HG02938 (cell line): ENCODE data around the gene HTR3A.

Source experiments
- ATAC-seq: cut with Tn5 transposase; IDR thresholded peaks from one replicate; pipeline ENCODE4 v1.9.1; 2021; ENCODE audit warnings: mild to moderate bottlenecking, moderate library complexity; ENCODE audit not compliant: unreplicated experiment

HTR3A gene

DNA sequence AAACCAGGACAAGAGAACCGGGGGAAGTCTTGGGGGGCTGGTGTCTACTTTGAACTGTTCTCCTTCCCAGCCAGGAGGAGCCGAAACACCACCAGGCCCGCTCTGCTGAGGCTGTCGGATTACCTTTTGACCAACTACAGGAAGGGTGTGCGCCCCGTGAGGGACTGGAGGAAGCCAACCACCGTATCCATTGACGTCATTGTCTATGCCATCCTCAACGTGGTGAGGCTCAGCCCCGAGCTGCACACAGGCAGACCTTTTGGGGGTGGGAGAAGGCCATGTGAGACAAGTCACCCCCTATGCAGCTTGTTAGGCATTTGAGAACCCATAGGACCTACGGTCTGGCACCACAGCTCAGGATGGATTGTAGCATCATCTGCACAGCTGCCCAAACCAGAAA lies 2.8 kb downstream of the HTR3A start:
- no peak for ATAC-seq

DNA sequence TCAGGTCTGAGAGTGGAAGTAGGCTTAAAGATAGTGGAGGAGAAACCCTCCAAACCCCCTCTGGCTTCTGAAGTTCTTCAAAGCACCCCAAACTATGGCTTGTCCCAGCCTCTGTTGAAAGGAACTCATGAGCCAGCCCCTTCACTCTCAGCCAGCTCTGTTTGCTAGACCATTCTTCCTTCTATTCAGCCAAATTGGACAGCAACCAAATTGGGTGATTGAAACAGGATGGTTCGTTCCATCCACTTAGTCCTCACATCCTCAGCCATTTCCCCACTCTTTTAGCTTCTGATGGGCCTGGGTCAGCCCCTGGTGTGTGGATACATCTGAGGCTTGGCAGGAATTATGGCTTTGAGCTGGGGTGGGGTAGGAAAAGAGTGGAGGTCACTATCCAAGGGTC lies 4.5 kb downstream of the HTR3A start:
- ATAC-seq: no peak

DNA sequence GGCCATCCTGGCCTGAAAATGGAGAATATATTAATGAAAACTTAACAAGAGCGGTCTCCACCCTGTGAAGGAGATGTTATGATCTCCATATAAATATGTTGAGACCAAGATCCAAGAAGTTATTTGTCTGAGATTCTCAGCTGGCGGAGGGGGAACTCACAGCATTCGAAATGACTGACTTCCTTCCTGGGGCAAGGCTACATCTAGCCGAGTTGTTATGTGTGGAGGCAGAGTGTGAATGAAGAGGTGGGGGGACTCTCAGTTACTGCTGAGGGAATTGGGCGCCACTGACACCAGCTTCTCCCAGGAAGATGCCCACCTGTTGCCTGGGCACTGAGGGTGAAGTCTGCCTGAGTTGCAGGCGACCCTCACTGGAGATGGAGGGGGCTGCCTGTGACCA lies 5.9 kb downstream of the HTR3A start:
- no peak for ATAC-seq

DNA sequence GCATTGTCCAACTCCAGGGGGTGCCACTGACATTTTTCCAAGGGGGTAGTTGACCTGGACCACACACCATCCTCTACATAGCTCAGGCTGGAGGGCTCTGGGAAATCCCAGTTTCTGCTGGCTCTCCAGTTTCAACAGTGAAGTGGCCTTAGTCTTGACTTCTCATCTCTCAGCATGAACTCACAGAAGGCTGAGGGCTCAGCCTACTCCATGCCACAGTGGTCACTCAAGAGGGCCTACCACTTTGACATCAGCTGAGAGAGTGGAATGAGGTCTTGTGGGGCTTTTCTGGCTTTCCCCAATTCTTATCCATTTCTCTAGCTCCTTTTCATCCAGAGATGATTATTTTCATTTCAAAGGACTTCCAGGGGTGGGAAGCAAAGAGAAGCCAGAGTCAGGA lies 7.4 kb downstream of the HTR3A start:
- ATAC-seq: no peak

DNA sequence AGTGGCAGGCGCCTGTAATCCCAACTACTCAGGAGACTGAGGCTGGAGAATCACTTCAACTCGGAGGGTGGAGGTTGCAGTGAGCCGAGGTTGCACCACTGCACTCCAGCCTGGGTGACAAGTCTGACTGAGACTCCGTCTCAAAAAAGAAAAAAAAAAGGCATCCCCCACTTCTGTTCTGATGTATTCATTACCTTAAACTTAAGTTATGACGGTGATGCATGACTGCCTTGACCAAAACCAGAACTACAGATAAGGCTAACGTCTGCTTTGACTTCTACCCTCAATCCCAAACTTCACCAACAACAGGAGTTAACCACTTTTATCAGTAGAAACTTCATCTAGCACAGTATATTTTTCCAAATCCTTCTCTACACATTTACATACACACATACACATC lies 9.9 kb downstream of the HTR3A start:
- no peak for ATAC-seq

DNA sequence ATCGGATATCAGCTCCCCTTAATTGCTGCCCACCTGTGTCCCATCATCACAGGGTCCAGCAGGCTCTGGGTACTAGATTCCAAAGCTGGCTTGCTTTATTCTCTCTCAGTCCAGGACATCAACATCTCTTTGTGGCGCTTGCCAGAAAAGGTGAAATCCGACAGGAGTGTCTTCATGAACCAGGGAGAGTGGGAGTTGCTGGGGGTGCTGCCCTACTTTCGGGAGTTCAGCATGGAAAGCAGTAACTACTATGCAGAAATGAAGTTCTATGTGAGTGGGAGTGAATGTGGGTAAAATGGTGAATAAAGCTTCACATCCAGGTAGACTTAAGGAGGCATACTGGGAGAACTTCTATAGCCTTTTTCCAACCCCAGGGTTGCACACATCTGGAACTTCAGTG lies 11.0 kb downstream of the HTR3A start:
- no peak for ATAC-seq

DNA sequence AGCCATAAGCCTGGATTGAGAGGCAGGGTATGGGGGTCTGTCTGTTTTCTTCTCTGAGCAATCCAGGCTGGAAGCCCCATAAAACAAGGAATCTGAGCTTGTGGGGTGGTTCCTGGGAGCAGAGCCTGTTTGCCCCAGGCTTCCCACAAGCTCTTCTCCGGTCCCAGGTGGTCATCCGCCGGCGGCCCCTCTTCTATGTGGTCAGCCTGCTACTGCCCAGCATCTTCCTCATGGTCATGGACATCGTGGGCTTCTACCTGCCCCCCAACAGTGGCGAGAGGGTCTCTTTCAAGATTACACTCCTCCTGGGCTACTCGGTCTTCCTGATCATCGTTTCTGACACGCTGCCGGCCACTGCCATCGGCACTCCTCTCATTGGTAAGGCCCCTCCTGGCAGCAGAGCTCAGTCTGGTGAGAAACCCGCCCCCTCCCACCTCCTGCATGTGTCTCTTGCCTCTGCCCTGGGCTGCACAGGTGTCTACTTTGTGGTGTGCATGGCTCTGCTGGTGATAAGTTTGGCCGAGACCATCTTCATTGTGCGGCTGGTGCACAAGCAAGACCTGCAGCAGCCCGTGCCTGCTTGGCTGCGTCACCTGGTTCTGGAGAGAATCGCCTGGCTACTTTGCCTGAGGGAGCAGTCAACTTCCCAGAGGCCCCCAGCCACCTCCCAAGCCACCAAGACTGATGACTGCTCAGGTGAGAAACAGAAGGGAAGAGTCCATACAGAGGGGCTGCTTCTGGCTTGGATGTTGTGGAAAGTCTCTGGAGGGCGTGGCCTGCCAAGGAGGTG lies 11.6 kb downstream of the HTR3A start:
- no peak for ATAC-seq

DNA sequence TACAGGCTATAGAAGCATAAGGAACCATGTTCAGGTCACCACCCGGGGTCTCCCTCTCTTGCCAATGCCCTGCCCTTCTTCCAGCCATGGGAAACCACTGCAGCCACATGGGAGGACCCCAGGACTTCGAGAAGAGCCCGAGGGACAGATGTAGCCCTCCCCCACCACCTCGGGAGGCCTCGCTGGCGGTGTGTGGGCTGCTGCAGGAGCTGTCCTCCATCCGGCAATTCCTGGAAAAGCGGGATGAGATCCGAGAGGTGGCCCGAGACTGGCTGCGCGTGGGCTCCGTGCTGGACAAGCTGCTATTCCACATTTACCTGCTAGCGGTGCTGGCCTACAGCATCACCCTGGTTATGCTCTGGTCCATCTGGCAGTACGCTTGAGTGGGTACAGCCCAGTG lies 14.5 kb downstream of the HTR3A start:
- ATAC-seq: no peak

DNA sequence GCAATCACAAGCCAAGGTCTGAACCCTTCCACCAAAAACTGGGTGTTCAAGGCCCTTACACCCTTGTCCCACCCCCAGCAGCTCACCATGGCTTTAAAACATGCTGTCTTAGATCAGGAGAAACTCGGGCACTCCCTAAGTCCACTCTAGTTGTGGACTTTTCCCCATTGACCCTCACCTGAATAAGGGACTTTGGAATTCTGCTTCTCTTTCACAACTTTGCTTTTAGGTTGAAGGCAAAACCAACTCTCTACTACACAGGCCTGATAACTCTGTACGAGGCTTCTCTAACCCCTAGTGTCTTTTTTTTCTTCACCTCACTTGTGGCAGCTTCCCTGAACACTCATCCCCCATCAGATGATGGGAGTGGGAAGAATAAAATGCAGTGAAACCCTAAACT lies 15.0 kb downstream of the HTR3A start:
- ATAC-seq: no peak

DNA sequence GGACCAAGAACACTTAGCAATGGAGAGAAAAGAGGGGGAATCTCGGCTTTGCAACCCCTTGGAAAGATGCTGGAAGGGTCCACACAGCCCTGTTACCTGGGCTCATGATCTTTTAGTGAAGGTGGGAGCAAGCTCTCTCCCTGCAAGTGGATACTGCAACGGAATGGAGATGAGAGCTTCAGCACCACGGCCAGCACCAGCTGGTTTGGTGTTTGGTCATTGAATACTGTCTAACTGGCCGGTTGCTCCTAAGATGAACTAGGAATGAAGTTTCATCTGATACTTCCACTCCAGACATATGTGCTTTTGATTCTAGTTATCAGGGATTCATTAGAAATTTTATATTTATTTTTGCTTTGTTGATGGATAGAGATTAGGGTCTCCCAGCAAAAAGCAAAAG lies 16.3 kb downstream of the HTR3A start:
- no peak for ATAC-seq

DNA sequence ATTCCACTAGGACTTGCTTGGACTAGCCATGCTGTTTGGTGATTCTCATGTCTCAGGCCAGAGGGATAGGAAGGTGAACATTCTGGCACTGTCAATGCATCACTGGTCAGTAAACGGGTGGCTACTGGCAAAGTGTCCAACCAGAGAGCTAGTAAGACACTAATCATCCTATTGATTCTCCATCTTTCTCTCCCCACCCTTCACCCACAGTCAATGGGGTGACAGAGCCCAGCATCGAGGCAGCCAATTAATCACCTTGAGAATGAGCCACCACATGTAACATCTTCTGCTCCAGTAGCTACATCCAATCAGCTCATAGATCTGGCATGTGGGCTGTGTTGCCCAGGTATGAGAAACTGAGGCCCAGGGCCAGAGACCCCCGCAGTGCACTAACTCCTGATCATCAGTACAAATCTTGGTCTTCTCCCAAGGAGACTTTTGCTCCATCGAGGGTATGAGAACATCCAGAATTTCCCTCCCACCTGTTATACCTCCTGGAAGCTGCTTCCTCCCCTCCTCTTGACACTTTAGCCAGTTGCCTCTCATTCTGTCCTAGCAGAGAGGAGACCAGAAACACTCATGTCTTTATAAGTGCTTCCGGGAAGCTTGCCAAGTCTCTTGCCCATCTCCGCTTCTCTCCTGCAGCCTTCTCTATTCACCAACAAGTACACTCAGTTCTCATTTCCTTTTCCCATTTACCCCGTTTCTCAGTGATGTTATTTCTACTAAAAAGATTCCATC lies 17.0 kb downstream of the HTR3A start:
- no peak for ATAC-seq

DNA sequence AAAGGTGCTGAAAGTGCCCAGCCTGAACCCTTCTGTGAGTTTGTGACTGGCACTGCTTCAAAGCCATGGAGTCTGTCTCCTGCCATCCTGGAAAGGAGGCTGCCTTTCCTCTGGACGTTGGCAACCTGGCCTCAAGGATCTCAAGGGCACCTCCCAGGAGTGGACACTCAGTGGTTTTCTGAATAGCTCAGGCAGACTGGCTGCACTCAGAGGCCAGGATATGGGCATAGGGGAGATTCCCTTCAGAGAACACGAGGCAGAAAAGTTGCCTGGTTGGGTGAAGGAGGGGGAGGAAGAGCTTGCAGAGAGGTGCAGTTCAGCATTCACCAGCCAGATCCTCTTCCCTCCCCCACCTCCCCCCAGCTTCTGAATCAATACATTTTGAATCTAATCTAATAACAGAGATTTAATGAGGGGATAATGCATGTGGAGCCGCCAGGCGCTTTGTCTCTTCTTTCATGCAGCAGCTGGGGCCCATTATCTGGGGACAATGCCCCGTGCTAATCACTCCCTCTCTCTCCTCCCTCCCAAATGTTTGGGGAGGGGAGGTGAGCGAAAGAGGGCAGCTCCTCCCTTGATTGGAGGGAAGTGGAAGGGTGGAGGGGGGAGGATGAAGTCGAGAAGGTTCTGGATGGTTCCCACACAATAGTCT lies 17.7 kb downstream of the HTR3A start:
- ATAC-seq: no peak

DNA sequence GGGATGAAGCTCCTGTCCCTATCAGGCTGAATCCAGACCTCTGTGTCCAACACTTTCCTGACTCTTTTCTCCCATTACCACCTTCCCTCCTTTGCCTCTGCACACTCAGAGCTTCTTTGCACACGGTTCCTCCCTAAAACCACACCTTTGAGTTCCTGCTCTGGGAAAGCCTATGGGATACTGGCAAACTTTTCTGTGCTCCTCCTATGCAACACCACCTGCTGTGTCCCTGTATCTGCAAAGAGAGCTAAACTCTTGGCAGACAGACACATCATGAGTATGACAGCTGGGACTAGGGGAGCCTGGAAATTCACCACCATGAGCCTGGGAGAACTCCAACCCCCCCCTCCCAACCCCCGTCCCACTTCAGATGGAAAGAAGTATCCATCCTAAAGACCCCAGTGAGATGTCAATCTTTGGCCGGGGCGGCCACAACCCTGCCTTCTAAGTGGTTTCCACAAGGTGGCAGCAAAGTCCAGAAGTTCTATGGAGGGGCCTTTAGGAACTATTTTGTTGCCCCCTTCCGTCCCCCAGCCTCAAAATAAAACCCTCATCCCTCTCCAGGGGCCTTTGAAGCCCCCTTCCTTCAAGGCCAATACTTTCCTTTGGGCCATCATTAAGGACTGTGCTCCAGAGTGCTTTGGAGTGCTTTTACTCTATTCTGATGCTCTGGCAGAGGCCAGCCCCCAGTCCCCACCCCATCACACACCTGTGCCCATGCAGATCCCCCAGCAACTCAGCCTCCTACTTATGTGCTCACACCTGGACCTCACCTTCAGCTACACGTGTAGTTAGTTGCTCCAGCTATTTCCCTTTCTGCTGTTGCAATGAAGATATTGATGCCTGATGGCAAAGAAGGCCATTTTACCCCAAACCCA lies 19.4 kb downstream of the HTR3A start:
- ATAC-seq: no peak

DNA sequence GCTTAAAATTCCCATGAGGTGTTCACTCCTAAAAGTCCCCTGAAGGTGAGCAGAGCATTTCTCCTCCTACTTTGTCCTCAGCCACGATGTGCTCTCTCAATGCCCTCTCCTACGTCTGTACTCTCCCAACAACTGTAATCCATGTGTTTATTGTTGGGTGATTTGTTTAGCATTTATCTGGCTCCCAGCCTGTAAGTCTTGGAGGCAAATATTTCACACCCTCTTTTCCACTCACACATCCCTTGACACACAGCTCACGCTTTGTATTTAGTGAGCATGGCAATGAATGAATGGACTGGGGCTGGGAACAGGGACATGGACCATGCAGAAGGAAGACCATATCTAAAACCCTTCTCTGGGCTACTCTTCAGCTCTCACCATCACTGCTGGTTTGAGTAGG lies 22.6 kb downstream of the HTR3A start:
- ATAC-seq: no peak

DNA sequence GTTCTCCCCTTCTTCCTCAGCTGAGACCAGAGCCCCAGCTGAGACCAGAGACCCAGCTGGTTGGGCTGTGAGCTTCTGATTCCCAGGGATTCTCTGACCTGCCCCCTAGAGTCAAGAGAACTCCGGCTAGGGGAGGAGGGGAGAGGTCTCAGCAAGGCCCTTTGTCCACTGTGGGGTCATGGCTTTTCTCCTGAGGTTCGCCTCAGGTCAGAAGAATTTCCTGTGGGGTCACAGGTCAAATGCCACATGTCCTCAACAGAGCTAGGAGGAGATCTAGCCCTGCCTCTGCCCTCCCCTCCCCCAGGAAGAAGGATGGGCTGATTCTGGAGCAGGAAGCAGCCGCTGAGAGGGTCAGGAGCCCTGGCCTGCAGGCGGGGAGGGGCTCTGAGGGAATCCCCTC lies 23.7 kb downstream of the HTR3A start:
- no peak for ATAC-seq

DNA sequence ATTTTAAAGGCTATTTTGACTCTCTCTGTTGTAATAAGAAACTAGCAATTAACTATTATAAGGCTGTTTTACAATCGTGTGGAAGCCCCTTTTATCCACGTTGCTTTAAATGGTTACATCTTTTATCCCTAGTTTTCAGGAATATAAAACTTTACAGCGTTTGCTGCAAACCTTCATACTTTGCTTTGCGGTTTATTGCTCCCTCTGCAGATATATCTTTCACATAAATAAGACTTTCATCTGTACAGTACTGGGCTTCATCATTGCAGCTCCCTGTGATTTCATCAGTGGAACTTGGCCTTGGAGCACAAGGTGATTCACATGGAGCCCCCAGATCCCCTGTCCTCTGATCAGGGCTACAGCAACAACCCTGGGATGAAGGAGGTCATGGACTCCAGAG lies 25.6 kb downstream of the HTR3A start:
- no peak for ATAC-seq

DNA sequence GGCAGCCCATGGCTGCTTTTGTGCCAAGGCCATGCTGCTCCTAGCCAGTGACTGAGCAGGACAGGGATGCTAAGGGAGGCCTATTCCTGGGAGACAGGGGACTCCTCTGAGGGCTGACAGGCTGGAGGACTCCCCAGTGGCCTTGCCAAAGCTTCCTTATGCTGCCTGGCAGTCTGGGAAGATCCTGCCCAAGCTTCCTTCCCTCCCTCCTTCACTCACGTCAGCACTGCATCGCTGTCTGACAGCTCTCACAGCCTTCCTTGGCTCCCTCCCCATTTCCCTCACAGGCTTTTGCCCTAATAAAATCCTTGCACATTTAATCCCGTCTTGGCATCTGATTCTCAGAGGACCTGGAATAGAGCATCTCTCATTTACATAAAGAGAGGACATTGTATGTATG lies 26.5 kb downstream of the HTR3A start:
- ATAC-seq: no peak

DNA sequence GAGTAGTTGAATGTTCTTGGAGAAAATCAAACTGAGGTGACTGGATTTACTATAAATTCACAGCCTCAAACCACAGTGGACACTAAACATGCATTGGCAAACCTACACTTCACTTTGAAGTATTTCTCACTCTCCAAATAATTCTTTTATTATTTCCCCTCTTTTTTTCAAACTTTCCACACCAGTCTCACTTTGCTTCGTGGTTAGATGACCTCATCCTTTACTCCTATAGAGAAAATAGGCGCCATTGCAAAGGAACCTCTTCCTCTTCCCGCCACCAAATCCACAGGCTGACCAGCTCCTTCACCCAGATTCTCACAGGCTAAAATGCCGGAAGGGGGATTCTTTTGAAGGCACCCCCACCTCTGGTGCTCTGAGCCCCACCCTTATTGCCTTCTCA lies 33.4 kb downstream of the HTR3A start:
- ATAC-seq: no peak

DNA sequence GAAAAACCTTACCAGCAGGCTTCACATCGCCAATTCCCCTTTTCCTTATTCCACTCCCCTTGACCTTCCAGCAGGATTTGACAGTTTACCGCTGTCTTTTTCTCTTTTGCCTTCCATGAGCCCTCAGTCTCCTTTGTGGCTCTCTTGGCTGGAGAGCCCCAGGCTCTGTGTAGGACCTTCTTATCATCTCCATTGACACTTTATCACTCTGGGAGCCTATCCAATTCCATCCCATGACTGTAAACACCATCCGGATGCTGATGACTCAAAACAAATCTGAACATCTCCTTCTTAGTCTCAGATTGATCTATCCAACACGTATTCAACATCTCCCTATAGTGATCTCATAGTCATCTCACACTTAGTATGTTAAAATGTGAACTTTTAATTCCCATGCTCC lies 36.0 kb downstream of the HTR3A start:
- no peak for ATAC-seq

DNA sequence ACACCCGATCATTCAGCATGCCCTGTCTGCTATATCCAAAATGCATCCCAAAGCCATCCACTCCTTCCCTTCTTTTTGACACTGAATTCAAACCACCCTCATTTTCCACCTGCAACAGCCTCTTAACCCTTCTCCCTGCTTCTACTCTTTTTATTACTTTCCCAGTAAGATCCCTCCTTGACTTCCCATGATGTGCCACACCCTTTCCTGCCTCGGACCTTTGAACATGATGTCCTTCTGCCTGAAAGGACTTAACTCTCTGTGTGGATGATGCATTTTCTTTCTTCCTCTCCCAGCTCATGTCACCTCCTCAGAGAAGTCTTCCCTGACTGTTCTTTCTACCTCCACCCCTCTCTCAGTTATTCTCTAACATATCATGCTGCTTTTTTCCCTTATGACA lies 36.5 kb downstream of the HTR3A start:
- no peak for ATAC-seq

DNA sequence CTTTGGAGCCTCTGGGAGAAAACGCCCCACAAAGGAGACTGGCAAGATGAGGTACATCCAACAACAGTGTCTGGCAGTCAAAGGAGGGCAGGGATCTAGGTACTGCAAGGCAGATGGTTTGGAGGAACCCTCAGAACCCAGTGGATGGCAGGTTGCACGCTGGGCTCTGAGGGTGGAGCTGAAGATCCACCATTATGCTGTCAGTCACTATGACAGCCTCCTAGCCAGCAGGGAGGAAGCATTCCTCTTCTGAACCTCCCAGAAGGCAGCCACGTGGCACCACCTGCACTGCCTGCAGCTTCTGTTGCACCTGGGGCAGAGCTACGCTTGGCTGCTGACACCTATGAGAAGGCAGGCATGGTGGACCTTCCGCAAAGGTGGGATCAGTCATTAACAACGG lies 40.2 kb downstream of the HTR3A start:
- ATAC-seq: no peak
